Adrenal gland (tissue), 5 donors: ENCODE measurements around the gene ANXA9.

Experiments used
- POLR2A ChIP-seq, 2 donors: fragments of 450-650 bp; IDR thresholded peaks; one replicate each; pipeline ENCODE4 v1.6.1; 2017; ENCODE audit warnings: antibody characterized with exemption in 2 of 2, mild to moderate bottlenecking in 2 of 2, moderate library complexity in 1 of 2
- TF ChIP-seq, protein P1 (sequence below), 6 experiments: fragments of 450-650 bp in 4 of 6; fragments of 200-600 bp in 2 of 6; sonication (generic) in 1 of 6; IDR thresholded peaks; 1 replicate in 5 of 6; 2 replicates in 1 of 6; pipeline versions ENCODE4 v1.5.1 to v1.8.0; 2016 to 2021; ENCODE audit warnings: antibody characterized with exemption in 6 of 6, mild to moderate bottlenecking in 2 of 6, moderate library complexity in 1 of 6
- donor health status: DM: no; HTN: no; CAD: no.

GRCh38 chr1:150979092-150980056, 2.7 kb upstream of the ANXA9 start:
- TF ChIP-seq POLR2A (IDR thresholded peaks at IDR 0.05): no peak
- TF ChIP-seq, protein P1, sequence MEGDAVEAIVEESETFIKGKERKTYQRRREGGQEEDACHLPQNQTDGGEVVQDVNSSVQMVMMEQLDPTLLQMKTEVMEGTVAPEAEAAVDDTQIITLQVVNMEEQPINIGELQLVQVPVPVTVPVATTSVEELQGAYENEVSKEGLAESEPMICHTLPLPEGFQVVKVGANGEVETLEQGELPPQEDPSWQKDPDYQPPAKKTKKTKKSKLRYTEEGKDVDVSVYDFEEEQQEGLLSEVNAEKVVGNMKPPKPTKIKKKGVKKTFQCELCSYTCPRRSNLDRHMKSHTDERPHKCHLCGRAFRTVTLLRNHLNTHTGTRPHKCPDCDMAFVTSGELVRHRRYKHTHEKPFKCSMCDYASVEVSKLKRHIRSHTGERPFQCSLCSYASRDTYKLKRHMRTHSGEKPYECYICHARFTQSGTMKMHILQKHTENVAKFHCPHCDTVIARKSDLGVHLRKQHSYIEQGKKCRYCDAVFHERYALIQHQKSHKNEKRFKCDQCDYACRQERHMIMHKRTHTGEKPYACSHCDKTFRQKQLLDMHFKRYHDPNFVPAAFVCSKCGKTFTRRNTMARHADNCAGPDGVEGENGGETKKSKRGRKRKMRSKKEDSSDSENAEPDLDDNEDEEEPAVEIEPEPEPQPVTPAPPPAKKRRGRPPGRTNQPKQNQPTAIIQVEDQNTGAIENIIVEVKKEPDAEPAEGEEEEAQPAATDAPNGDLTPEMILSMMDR (IDR thresholded peaks at IDR 0.05): peak; percentile 97 to 100 (median 99)
